Measurements from ENCODE around the gene CAMP. TPM values are rescaled to one million over a fixed set of nuclear protein-coding genes. Genes with fewer than 3 reads are reported as not detected.

The CAMP gene
- polyA plus RNA-seq, 1 of the 3 experiments (the other 2 are of a cell fraction), result not detected

DNA sequence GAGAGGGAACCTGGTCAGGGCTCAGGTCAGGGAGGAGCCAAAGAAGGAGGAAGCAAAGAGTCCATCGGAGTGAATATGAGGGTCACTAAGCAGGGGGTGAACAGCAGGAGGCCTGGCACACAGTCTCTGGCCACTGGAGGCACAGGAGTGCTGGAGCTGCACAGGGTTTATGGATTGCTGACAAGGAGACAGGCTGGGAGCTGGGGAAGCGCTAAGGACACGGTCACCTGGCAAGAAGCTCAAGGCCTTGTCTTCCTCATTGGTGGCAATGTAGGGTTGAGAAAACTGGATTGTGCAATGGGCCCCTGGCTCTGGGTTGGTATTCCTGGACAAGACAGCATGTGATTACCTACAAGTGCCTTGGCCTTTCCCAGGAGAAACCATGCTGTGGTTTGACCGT lies 5.8 kb upstream of the CAMP start:
- H2AFZ ChIP-seq (ENCODE audit: low read depth), result no peak overlapping the region
- H3K27ac ChIP-seq (ENCODE audit: low read depth in 2 of 2, low read length in 1 of 2), result no peak overlapping the region
- H3F3A ChIP-seq (replicated peaks; ENCODE audit: insufficient read depth), result no peaks in the 10 kb centered on the region
- no peaks in the 10 kb centered on the region for H3K9me2 ChIP-seq
- no peak for DNase-seq
- no peaks in the 10 kb centered on the region for H3K36me3 ChIP-seq (replicated peaks in 1 of 2; ENCODE audit: control insufficient read depth in 1 of 2, insufficient read depth in 2 of 2, low read length in 1 of 2)
- POLR2A ChIA-PET, result no interaction called here
- no peaks in the 10 kb centered on the region for H3K9me3 ChIP-seq
- H3K27me3 ChIP-seq (ENCODE audit: insufficient read depth), result no peaks in the 10 kb centered on the region
- no peaks in the 10 kb centered on the region for H3K4me1 ChIP-seq (ENCODE audit: control insufficient read depth in 1 of 2, insufficient read depth in 2 of 2, low read depth in 1 of 2, low read length in 1 of 2)
- H3K4me2 ChIP-seq, result no peak overlapping the region
- TF ChIP-seq, protein P1, sequence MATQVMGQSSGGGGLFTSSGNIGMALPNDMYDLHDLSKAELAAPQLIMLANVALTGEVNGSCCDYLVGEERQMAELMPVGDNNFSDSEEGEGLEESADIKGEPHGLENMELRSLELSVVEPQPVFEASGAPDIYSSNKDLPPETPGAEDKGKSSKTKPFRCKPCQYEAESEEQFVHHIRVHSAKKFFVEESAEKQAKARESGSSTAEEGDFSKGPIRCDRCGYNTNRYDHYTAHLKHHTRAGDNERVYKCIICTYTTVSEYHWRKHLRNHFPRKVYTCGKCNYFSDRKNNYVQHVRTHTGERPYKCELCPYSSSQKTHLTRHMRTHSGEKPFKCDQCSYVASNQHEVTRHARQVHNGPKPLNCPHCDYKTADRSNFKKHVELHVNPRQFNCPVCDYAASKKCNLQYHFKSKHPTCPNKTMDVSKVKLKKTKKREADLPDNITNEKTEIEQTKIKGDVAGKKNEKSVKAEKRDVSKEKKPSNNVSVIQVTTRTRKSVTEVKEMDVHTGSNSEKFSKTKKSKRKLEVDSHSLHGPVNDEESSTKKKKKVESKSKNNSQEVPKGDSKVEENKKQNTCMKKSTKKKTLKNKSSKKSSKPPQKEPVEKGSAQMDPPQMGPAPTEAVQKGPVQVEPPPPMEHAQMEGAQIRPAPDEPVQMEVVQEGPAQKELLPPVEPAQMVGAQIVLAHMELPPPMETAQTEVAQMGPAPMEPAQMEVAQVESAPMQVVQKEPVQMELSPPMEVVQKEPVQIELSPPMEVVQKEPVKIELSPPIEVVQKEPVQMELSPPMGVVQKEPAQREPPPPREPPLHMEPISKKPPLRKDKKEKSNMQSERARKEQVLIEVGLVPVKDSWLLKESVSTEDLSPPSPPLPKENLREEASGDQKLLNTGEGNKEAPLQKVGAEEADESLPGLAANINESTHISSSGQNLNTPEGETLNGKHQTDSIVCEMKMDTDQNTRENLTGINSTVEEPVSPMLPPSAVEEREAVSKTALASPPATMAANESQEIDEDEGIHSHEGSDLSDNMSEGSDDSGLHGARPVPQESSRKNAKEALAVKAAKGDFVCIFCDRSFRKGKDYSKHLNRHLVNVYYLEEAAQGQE (IDR thresholded peaks at IDR 0.05; ENCODE audit: low read depth, low read length), result no peak
- TF ChIP-seq YY1 (IDR thresholded peaks at IDR 0.05; ENCODE audit: low read depth), result no peak
- no peak for TF ChIP-seq JUND (IDR thresholded peaks at IDR 0.05)
- no peak for TF ChIP-seq NRF1 (IDR thresholded peaks at IDR 0.05; ENCODE audit: low read depth, low read length)
- TF ChIP-seq RFX5 (IDR thresholded peaks at IDR 0.05; ENCODE audit: low read length), result no peak
- no peak for TF ChIP-seq MXI1 (IDR thresholded peaks at IDR 0.05; ENCODE audit: low read depth, low read length)
- no peak for TF ChIP-seq RAD21 (IDR thresholded peaks at IDR 0.05; ENCODE audit: low read length)
- no peak for TF ChIP-seq GATA2 (CRISPR knock-in tag; IDR thresholded peaks at IDR 0.05)
- TF ChIP-seq FOSL2 (IDR thresholded peaks at IDR 0.05; ENCODE audit: borderline replicate concordance, low read depth), result no peak
- no peak for TF ChIP-seq EP300 (IDR thresholded peaks at IDR 0.05; ENCODE audit: borderline replicate concordance in 1 of 2, low read depth in 1 of 2, low read length in 1 of 2)
- no peak for TF ChIP-seq POLR2AphosphoS5 (IDR thresholded peaks at IDR 0.05; ENCODE audit: low read depth, low read length)
- H3K79me2 ChIP-seq (ENCODE audit: insufficient read depth), result no peaks in the 10 kb centered on the region
- 73% methylated on average over 3 of the region's 4 CpGs for WGBS (ENCODE audit: low lambda C conversion rate)
- H3K9ac ChIP-seq, result no peak overlapping the region
- no peak overlapping the region for H3K4me3 ChIP-seq (ENCODE audit: low read depth in 2 of 2, low read length in 1 of 2)
- CTCF ChIA-PET, result interaction anchor here (1.5 kb wide), 1 partner anchor 219 kb away, joined by 5 read pairs; no protein-coding TSS in a partner anchor
- H4K20me1 ChIP-seq (ENCODE audit: insufficient read depth), result no peaks in the 10 kb centered on the region

DNA sequence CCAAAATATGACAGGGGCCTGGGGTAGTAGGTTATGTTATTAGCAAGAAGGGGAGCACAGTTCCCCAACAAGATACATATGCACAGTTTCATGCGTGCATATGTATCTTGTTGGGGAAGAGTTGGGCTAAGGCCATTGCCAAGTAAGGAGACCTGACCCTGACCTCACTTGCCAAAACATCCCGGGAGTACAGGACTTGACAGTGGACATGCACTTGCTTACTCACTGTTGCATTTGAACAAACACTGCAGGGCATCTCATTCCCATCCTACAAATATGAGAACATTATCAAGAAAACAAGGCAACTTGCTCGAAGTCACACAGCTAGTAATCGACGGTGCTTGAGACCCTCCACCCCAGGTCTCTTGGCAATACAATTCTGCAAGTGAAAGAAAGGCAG lies 4.8 kb upstream of the CAMP start:
- Histone ChIP-seq H3K79me2 (ENCODE audit: insufficient read depth) (no peaks in the 10 kb centered on the region), H3F3A (replicated peaks; ENCODE audit: insufficient read depth) (no peaks in the 10 kb centered on the region), H4K20me1 (ENCODE audit: insufficient read depth) (no peaks in the 10 kb centered on the region), H2AFZ (ENCODE audit: low read depth) (no peak overlapping the region), H3K4me2 (no peak overlapping the region), H3K36me3 (replicated peaks in 1 of 2; ENCODE audit: control insufficient read depth in 1 of 2, insufficient read depth in 2 of 2, low read length in 1 of 2) (no peaks in the 10 kb centered on the region), H3K4me1 (ENCODE audit: control insufficient read depth in 1 of 2, insufficient read depth in 2 of 2, low read depth in 1 of 2, low read length in 1 of 2) (peaks cover 0 to 5% of the 10 kb centered on the region in 2 experiments; a peak in 1 of 4 replicates), H3K27me3 (ENCODE audit: insufficient read depth) (no peaks in the 10 kb centered on the region), H3K4me3 (ENCODE audit: low read depth in 2 of 2, low read length in 1 of 2) (no peak overlapping the region), H3K9ac (no peak overlapping the region), H3K9me3 (no peaks in the 10 kb centered on the region), H3K27ac (ENCODE audit: low read depth in 2 of 2, low read length in 1 of 2) (no peak overlapping the region), H3K9me2 (no peaks in the 10 kb centered on the region)
- DNase-seq, result no peak
- POLR2A ChIA-PET, result no interaction called here
- WGBS (ENCODE audit: low lambda C conversion rate), result 82% methylated on average over 5 of the region's 5 CpGs
- CTCF ChIA-PET, result interaction anchor here (1.2 to 1.5 kb wide), 2 partner anchors 15 to 218 kb away, joined by 5 read pairs; no protein-coding TSS in a partner anchor
- TF ChIP-seq FOXM1 (IDR thresholded peaks at IDR 0.05; ENCODE audit: low read depth) (no peak), TEAD4 (IDR thresholded peaks at IDR 0.05; ENCODE audit: borderline replicate concordance, insufficient read depth) (no peak), SIN3A (IDR thresholded peaks at IDR 0.05; ENCODE audit: borderline replicate concordance, low read depth, low read length) (no peak), EP300 (IDR thresholded peaks at IDR 0.05; ENCODE audit: borderline replicate concordance in 1 of 2, low read depth in 1 of 2, low read length in 1 of 2) (no peak), RAD21 (IDR thresholded peaks at IDR 0.05; ENCODE audit: low read length) (no peak), MEF2A (IDR thresholded peaks at IDR 0.05; ENCODE audit: borderline replicate concordance, low read depth) (no peak), JUND (IDR thresholded peaks at IDR 0.05) (no peak), TCF12 (IDR thresholded peaks at IDR 0.05) (no peak), NFIC (IDR thresholded peaks at IDR 0.05; ENCODE audit: borderline replicate concordance) (no peak), NRF1 (IDR thresholded peaks at IDR 0.05; ENCODE audit: low read depth, low read length) (no peak), RFX5 (IDR thresholded peaks at IDR 0.05; ENCODE audit: low read length) (no peak), MXI1 (IDR thresholded peaks at IDR 0.05; ENCODE audit: low read depth, low read length) (no peak)
- TF ChIP-seq, protein P2, sequence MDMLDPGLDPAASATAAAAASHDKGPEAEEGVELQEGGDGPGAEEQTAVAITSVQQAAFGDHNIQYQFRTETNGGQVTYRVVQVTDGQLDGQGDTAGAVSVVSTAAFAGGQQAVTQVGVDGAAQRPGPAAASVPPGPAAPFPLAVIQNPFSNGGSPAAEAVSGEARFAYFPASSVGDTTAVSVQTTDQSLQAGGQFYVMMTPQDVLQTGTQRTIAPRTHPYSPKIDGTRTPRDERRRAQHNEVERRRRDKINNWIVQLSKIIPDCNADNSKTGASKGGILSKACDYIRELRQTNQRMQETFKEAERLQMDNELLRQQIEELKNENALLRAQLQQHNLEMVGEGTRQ (IDR thresholded peaks at IDR 0.05; ENCODE audit: borderline replicate concordance, low read depth, low read length), result no peak
- TF ChIP-seq, protein P1 (IDR thresholded peaks at IDR 0.05; ENCODE audit: low read depth, low read length), result no peak
- TF ChIP-seq, protein P3, sequence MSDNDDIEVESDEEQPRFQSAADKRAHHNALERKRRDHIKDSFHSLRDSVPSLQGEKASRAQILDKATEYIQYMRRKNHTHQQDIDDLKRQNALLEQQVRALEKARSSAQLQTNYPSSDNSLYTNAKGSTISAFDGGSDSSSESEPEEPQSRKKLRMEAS (IDR thresholded peaks at IDR 0.05; ENCODE audit: low read depth), result no peak

Measured in SK-N-SH (cell line).